GM18907 (cell line): ENCODE results near the gene SLC52A3.
"Not testable (repeated sequence)": the region's sequence is repeated elsewhere in the genome, so short reads cannot be mapped to it uniquely, and the experiment has no call there.

Experiments
- ATAC-seq: cut with Tn5 transposase; IDR thresholded peaks from one replicate; pipeline ENCODE4 v1.9.1; 2021; ENCODE audit warnings: mild to moderate bottlenecking, moderate library complexity; ENCODE audit not compliant: unreplicated experiment

SLC52A3 gene

DNA sequence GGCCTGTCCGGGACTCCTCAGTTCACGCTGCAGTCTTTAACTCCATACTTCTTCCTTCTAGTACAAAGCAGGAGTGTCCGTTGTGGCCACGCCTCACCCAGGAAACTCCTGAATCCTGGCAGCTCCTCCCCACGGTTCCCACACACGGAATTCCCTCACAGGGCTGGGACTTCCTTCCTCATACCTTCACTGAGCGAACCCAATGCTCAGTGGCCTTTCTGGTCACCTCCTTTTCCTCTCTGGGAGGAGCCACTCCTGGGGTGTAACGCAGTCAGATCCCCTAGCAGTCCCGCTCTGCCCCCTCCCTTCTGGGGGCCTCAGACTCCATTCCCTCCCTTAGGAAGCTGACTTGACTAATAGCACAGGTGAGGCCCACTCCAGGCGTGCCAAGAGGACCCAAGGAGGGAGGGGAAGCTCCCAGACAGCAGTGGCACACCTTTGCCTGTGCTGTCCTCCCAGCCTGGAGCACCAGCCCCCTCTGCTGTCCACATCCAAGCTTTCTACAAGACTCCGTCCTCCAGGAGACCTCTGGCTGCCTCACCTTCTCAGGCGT lies at the start of gene SLC52A3:
Gene SLC52A3, minus strand, starts transcription at position 75 of the 553 bp plus-strand sequence. CDS start 2,726 bp downstream, outside the sequence.
- ATAC-seq: no peak

DNA sequence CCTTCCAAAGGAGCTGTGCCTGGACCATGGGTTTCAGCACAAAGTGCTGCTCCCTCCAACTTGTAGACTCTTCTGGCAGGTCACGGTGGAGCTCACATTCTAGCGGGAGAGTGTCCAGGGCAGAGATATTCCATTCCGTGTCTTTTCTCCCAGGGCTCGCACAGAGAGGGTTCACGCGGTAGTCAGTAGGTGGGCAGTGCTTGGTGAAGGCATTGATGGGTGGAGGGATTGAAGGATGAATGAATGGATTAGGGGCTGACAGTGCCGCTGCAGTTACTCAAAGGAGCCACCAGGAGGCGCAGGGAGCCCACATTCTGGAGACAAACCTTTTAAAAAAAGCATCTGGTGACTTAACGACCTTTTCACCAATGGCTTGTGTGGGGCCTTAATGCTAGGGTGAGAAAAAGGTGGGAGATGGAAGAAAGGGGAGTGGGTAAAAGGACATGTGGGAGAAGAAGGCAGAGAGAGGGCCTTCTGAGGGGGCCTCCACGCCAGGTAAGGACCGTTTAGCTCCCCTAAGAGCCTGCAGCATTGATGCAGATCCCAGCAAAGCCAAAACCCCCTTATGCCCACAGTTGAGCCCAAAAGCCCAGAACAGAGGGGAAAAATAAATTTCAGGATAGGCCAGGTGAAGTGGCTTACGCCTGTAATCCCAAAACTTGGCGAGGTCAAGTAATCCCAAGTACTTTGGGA lies 47.8 kb upstream of the SLC52A3 start:
- ATAC-seq: no peak

DNA sequence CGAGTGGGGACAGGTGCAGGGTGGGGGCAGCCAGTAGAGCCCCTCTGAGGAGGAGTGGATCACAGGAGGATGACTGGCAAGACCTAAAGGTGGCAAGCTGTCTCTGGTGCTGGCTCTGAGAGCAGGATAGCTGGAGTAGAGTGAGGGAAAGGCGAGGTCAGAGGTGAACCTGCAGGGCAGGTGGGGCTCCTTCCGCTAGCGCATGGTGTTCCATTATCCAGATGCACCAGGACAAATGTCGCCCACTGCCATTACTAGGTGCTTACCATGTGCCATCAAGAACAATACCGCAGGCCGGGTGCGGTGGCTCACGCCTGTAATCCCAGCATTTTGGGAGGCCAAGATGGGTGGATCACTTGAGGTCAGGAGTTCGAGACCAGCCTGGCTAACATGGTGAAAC lies 46.9 kb upstream of the SLC52A3 start:
- ATAC-seq: no peak

DNA sequence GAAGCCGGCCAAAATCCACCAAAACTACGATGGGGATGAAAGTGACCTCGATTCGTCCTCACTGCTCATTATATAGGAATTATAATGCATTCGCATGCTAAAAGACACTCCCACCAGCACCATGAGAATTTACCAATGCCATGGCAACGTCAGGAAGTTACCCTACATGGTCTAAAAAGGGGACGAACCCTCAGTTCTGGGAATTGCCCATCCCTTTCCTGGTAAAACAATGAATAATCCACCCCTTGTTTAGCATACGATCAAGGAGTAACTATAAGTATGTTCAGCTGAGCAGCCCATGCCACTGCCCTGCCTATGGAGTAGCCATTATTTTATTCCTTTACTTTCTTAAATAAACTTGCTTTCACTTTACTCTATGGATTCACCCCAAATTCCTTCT lies 45.1 kb upstream of the SLC52A3 start:
- no peak for ATAC-seq

DNA sequence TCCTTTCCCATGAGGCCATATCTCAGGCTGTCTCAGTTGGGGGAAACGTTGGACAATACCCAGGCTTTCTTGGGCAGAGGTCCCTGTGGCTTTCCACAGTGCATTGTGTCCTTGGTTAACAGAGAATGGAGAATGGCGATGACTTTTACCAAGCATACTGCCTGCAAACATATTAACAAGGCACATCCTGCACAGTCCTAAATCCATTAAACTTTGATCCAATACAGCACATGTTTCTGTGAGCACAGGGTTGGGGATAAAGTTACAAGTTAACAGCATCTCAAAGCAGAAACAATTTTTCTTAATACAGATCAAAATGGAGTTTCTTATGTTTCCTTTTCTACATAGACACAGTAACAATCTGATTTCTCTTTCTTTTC lies 44.1 kb upstream of the SLC52A3 start:
- ATAC-seq: not testable (repeated sequence)

DNA sequence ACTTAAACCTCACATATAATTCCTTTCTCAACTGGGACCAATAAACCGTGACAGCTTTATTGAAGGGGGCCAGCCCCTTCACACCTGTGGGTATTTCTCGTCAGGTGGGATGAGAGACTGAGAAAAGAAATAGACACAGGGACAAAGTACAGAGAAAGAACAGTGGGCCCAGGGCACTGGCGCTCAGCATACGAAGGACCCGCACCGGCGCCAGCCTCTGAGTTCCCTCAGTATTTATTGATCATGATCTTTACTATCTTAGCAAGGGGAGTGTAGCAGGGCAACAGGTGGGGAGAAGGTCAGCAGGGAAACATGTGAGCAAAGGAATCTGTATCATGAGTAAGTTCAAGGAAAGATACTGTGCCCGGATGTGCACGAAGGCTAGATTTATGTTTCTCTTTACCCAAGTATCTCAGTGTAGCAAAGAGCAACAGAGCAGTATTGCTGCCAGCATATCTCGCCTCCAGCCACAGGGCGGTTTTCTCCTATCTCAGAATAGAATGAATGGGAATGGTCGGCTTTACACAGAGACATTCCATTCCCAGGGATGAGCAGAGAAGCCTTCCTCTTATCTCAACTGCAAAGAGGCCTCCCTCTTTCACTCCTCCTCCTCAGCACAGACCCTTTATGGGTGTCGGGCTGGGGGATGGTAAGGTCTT lies 43.6 kb upstream of the SLC52A3 start:
- not testable (repeated sequence) for ATAC-seq

DNA sequence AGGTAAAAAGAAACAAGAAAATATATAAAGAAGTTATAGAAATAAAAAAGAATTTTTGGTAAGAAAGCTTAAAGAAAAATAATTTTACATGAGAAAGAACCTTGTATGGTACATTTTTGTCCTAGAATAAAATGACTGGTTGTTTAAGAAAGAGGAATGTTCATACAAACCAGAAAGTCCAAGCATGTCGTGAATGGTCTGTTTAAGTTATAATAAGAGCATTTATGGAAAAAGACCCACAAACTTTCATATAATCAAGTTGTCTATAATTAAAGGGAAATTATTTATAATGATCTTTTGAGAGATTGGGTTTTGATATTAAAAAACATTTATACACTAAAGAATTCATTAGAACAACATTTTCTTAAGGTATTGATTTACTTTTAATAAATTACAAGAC lies 37.4 kb upstream of the SLC52A3 start:
- ATAC-seq: no peak

DNA sequence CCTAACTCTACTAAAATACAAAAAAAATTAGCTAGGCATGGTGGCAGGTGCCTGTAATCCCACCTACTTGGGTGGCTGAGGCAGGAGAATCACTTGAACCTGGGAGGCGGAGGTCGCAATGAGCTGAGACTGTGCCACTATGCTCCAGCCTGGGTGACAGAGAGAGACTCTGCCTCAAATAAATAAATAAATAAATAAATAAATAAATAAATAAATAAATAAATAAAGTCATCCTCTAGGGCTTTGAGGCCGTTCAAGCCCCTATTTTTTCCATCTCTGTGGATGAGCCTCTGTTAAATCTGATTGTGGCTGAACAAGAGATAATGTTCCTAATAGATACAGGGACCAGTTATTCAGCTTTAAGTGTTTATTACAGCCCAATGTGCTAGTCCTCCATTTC lies 33.4 kb upstream of the SLC52A3 start:
- no peak for ATAC-seq

DNA sequence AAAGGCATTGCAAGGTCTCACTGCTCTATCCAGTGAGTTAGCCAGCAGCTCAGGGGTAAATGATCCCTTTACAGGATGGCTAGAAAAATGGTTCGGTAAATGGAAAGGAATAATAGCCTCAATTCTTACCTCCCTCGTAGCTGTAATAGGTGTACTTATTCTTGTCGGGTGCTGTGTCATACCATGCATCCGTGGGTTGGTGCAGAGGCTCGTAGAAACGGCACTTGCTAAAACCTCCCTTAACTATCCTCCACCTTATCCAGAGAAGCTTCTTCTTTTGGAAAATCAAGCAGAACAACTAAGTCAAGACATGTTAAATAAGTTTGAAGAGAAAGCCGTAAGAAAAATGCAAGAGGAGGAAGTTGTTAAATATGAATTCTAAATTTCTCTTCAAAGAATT lies 31.7 kb upstream of the SLC52A3 start:
- not testable (repeated sequence) for ATAC-seq

DNA sequence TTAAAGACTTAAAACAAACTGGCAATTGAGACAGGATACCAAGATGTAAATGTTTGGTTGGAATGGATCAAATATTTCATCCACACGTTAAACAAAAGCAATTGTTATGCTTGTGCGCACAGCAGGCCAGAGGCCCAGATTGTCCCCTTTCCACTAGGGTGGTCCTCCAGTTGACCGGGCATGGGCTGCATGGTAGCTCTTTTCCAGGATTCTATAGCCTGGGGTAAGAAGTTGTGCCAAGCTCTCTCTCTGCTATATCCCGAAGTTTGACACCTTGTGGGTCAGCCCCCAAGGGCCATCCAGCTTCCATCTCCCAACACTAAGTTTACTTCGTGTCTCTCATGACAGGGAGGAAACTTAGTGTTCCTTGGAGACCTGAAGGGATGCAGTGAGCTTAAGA lies 30.4 kb upstream of the SLC52A3 start:
- not testable (repeated sequence) for ATAC-seq

DNA sequence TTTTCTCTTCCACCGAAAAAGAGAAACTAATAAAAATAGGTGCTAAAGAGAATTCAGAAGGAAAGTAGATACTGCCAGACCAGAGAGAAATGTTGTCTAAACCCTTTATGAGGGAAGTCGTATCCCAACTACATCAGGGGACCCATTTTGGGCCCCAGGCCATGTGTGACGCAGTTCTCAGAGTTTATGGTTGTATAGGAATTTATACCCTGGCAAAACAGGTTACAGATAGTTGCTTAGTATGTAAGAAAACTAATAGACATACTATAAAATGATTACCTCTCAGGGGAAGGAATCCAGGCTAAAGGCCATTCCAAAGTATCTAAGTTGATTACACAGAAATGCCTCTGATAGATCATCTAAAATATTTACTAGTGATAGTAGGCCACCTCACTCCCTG lies 28.6 kb upstream of the SLC52A3 start:
- no peak for ATAC-seq

DNA sequence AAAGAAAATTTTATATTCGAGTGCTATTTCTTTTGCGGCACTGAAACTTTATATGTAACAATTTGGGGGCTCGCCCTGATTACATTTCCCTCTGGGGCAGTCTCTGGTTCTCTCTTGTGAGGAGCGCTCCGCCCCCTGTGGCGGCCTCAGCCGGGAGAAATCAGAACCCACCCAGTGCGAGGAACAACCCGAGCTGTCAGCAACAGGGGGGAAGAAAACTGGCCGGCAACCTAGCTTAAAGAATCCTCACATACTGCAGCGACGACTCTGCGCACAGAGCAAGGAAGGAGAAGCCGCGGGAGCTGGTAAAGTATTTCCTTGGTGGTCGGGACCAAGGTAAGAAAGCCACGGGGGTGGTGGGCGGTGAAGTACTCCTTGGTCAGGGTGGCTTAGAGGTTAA lies 23.9 kb upstream of the SLC52A3 start:
- ATAC-seq: no peak

DNA sequence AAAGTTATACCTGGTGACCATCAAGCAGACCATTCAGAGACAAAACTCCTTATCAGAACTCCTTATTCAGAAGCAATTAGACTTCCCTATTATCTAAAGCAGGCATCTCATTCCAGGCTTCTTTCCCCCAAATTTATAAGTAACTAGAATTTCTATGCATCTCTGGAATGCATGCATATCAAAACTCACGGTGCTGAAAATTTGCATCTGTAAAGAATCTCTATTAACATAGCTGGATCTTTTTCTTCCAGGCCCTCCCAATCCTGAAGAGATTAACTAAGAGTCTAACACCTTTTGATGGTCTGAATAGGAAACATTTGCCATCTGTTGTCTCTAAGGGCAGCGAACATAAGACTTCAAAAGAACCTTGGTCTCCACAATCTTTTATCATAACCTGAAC lies 22.8 kb upstream of the SLC52A3 start:
- no peak for ATAC-seq

DNA sequence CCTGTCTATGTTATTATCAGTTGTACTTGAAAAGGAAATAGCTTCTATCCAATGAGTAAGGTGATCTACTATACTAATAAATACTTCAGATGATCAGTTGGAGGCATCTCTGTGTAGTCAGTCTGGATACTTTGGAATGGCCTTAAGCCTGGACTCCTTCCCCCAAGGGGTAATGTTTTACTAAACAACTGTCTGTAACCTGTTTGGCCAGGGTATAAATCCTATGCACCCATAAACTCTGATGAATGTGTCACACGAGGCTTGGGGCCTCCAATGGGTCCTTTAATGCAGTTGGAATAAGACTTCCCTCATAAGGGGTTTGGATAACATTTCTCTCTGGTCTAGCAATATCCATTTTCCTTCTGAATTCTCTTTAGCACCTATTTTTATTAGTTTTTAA lies 19.5 kb upstream of the SLC52A3 start:
- no peak for ATAC-seq

DNA sequence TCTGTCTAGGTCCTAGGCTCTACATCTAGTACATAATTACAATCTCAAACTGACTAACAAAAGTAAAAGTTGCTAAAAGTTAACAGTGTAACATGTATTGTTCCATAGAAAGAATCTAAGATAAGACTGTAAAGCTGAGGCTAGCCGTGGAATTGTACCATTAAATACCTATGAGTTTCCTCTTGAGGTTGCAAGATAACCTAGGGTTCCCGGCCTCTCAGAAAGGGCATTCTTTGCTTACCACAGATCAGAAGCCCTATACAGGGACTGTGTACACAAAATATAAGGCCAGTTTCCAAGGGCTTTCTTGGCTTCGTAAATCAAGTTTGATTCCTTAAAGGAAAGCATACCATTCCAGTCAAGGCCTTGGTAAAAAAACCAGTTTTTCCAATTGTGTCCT lies 11.5 kb upstream of the SLC52A3 start:
- no peak for ATAC-seq

DNA sequence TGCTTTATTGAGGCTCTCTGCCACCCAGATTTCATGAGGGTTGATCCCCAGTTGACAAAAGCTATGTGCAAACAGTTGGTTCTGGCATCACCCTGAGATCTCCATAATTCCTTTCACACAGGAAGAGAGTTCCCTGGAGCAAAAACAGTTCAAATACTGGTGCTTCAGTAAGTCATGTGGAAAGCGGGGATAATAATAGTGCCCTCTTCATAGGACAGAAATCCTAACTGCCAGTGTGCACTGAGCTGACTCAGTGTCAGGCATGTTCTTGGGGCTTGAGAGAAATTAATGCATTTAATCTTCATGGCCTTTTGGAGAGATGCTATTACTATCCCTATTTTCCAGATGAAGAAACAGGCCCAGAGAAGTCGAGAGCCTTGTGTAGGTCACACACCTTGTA lies 7.9 kb upstream of the SLC52A3 start:
- ATAC-seq: no peak

DNA sequence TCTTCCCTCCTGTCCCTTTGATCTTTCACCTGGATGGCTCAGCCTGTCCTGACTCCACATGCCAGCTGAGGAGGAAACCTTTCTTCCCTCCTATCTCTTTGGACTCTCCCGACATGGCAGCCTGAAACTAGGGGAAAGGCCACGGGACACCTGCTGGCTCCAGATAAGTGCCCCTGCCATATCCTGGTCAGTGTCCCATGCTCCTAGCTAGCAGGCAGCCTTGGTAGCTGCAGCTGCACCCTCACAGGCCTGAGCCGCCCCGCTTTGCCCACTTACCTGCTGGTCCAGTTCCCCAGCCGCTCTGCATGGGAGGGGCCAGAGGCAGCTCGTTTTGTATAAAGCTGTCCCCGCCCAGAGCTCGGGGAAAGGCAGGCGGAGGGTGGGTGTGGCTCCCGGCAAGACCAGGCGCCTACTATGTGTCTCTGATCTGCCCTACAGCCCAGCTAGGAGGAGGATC lies 7.4 kb upstream of the SLC52A3 start:
- no peak for ATAC-seq

DNA sequence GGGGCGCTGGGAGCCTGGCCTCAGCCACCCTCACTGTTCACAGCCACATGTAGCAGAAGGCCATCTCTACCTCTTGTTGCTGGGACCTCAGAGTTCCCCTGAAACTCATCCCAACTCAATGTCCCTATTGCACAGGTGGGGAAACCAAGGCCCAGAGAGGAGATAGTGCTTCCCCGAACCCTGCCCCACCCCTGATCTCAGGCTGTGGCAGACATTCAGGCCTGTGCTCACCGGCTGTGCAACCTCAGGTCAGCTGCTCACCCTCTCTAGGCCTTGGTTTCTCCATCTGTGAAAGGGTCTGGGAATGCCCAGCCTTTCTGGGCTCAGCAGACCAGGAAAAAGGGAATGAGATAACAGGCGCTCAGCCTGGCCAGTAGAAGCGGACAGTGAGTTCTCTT lies 6.4 kb upstream of the SLC52A3 start:
- no peak for ATAC-seq

DNA sequence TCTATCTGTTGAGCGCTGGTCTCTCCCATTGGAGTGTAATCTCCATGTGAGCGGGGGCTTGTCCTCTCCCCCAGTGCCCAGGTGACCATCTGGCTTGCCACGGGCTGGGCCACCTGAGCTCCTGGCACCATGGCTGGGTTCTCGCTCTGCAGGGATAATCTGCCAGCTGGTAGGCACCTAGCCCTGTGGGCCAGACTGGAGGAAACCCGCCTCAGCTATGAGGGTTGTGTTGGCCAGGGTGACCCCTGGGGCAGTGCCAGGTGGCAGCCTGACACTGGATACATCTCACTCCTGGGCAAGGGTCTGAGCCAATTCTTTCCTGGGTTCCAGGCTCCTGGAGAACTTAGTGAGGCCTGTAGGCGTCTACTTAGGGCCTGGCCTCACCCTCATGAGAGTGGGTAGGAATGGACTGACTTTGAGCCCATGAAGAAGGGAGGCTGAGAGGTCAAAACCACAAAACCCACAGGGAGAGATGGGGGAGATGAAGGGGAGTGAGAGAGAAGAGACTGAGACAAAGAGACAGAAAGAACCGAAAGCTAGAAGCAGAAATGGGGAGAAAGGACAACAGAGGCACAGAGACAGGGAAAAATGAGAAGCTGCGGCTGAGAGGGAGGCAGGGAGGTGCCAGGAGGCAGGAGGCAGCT lies 5.8 kb upstream of the SLC52A3 start:
- ATAC-seq: no peak

DNA sequence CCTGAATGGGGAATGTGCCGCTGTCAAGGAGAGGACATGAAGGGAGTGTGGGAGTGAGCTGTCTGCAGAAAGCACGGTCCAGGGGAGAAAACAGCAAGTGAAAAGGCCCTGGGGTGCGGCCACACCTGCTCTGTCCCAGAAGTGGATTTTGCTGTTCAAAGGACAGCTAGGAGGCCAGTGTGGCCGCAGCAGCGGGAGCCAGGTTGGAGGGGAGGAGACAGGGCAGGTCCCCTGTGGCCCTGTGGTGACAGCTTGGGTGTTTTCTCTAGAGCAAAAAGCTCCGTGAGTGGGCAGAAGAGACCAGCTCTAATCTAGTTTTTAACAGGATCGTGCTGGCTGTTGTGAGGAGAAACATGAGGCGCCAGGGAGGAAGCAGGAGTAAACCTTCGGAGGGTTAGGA lies 4.5 kb upstream of the SLC52A3 start:
- ATAC-seq: no peak

DNA sequence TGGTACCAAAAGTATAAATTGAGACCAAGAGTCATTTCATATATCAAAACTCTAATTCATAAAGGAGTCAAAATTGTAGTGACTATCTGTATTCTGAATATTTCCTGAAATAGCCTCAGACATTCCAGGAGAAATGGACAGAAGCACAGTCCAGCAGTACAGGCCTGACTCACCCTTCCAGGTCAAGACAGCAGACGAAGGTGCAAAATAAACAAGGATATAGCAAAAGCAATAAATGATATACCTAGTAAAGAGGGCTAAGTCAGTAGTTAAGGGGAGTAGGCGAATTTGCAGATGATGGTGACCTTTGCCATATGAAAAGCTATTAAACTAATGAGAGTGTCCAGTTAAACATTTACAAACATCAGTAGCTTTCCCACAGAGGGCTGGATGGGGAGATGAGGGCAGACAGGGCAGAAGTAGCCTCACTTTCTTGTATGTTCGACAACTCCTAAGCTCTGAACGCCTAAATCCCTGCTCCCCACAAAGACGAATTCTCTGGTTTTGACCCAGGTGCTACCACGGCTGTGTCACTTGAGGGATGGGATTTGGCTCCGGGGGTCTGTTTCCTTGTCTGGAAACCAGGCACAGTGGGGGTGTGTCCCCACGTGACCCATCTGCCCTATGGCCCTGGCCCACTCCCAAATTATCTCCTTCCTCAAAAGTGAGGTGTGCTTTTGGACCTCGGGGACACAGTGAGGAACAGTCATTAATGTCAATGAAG lies 3.6 kb upstream of the SLC52A3 start:
- ATAC-seq: no peak
